Measurements from ENCODE around the gene PRELID3B. TPM values are rescaled to one million over a fixed set of nuclear protein-coding genes. Genes with fewer than 3 reads are reported as not detected.

Gene PRELID3B
- total and polyA plus RNA-seq, 2 of the 13 experiments (the other 11 are each of a cell fraction or from before 2014, with no cell fraction given), result 23.3 to 42.6 TPM

DNA sequence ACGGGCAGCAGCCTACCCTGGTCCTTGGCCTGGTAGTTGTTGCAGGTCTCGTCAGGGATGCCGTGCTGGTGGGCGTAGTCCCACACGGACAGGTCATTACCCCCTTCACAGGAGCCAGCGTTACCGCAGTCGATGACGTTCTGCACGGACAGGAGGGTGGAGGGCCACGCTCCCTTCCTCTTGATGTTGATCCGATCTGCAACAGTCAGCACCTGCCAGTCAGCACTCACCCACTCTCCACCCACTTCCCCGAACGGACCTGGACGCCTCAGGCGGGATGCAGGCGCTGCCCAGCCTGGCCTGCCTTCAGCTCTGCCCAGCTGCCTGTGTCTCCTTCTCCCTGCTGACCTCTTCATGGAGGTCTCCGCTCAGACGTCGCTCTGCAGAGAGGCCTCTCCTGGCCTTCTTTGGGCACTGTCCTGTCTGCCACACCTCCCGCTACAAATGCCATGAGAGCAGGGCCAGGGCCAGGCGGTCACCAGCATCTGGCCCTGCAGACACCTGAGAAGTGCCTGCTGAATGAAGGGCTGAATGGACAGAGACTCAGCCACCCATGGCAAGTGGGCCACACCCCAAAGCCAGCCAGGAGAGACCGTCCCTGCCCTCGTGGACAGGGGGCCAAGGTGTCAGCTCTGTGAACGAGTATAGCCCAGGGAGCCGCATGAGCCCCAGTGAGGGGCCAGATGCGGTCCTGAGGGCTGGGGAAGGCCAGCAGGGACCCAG is 41.0 kb downstream of the PRELID3B start:
- in situ Hi-C loops (cut with HindIII; ENCODE audit: extremely low pct_ligation_motif_present, low pct_unique_long_range_greater_than_20kb), result no loop called here
- ATAC-seq (no peak), DNase-seq (ENCODE audit: low spot score) (no peak), FAIRE-seq (no peak)
- Histone ChIP-seq H3K27ac (ENCODE audit: extremely low read length, insufficient read depth, low read length) (no peak overlapping the region), H4K20me1 (ENCODE audit: insufficient read depth, low read length) (no peaks in the 10 kb centered on the region), H3K4me3 (replicated peaks in 1 of 3; ENCODE audit: insufficient read depth in 1 of 3, low read depth in 2 of 3, low read length in 3 of 3) (peak overlapping the region in 1 of 3 experiments; percentile 6; a peak in 1 of 6 replicates), H2AFZ (ENCODE audit: low read length) (no peak overlapping the region), H3K79me2 (ENCODE audit: insufficient read depth, low read length) (no peaks in the 10 kb centered on the region), H3K27me3 (ENCODE audit: control insufficient read depth in 1 of 2, insufficient read depth in 2 of 2, low read length in 2 of 2) (peaks cover 2 to 27% of the 10 kb centered on the region in 2 experiments), H3K4me1 (ENCODE audit: insufficient read depth, low read length) (peaks cover 70% of the 10 kb centered on the region), H3K36me3 (replicated peaks in 1 of 2; ENCODE audit: control insufficient read depth in 1 of 2, insufficient read depth in 2 of 2, low read length in 2 of 2) (no peaks in the 10 kb centered on the region; a peak in 1 of 5 replicates), H3K9ac (ENCODE audit: insufficient read depth, low read depth, low read length) (no peak overlapping the region), H3K9me3 (ENCODE audit: low read length) (no peaks in the 10 kb centered on the region), H3K4me2 (ENCODE audit: low read depth, low read length) (peak overlapping the region; percentile 90; the same call in 1 of the 2 replicates)
- 58% methylated on average over 27 of the region's 27 CpGs for WGBS (ENCODE audit: low lambda C conversion rate)
- BruUV-seq (replicated peaks), result no TSS peak
- intact Hi-C loops (cut with micrococcal nuclease; ENCODE audit: unreplicated experiment), result no loop called here
- CTCF ChIA-PET (ENCODE audit: low intra/inter-chr PET ratio, low total read pairs), result no interaction called here
- POLR2A ChIA-PET, result interaction anchor here (0.9 to 1.8 kb wide), 3 partner anchors 9 to 49 kb away, joined by 3 to 6 read pairs (median 4); partner anchors contain the start of gene ATP5F1E
- TF ChIP-seq, protein P1, sequence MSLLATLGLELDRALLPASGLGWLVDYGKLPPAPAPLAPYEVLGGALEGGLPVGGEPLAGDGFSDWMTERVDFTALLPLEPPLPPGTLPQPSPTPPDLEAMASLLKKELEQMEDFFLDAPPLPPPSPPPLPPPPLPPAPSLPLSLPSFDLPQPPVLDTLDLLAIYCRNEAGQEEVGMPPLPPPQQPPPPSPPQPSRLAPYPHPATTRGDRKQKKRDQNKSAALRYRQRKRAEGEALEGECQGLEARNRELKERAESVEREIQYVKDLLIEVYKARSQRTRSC (CRISPR knock-in tag; IDR thresholded peaks at IDR 0.05; ENCODE audit: low read depth), result no peak
- TF ChIP-seq, protein P2, sequence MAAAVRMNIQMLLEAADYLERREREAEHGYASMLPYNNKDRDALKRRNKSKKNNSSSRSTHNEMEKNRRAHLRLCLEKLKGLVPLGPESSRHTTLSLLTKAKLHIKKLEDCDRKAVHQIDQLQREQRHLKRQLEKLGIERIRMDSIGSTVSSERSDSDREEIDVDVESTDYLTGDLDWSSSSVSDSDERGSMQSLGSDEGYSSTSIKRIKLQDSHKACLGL (CRISPR knock-in tag; IDR thresholded peaks at IDR 0.05), result 0 out of 2 replicates have a peak, but pooled peaks have one; percentile 24
- TF ChIP-seq, protein P3, sequence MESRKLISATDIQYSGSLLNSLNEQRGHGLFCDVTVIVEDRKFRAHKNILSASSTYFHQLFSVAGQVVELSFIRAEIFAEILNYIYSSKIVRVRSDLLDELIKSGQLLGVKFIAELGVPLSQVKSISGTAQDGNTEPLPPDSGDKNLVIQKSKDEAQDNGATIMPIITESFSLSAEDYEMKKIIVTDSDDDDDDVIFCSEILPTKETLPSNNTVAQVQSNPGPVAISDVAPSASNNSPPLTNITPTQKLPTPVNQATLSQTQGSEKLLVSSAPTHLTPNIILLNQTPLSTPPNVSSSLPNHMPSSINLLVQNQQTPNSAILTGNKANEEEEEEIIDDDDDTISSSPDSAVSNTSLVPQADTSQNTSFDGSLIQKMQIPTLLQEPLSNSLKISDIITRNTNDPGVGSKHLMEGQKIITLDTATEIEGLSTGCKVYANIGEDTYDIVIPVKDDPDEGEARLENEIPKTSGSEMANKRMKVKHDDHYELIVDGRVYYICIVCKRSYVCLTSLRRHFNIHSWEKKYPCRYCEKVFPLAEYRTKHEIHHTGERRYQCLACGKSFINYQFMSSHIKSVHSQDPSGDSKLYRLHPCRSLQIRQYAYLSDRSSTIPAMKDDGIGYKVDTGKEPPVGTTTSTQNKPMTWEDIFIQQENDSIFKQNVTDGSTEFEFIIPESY (CRISPR knock-in tag; IDR thresholded peaks at IDR 0.05), result peak; percentile 77
- TF ChIP-seq SRSF1 (optimal IDR thresholded peaks at IDR 0.05; ENCODE audit: low read depth, low read length), result peak; percentile 51
- TF ChIP-seq, protein P4, sequence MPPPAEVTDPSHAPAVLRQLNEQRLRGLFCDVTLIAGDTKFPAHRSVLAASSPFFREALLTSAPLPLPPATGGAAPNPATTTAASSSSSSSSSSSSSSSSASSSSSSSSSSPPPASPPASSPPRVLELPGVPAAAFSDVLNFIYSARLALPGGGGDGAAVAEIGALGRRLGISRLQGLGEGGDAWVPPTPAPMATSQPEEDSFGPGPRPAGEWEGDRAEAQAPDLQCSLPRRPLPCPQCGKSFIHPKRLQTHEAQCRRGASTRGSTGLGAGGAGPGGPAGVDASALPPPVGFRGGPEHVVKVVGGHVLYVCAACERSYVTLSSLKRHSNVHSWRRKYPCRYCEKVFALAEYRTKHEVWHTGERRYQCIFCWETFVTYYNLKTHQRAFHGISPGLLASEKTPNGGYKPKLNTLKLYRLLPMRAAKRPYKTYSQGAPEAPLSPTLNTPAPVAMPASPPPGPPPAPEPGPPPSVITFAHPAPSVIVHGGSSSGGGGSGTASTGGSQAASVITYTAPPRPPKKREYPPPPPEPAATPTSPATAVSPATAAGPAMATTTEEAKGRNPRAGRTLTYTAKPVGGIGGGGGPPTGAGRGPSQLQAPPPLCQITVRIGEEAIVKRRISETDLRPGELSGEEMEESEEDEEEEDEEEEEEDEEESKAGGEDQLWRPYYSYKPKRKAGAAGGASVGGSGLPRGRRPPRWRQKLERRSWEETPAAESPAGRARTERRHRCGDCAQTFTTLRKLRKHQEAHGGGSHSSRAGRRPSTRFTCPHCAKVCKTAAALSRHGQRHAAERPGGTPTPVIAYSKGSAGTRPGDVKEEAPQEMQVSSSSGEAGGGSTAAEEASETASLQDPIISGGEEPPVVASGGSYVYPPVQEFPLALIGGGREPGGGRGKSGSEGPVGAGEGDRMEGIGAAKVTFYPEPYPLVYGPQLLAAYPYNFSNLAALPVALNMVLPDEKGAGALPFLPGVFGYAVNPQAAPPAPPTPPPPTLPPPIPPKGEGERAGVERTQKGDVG (CRISPR knock-in tag; IDR thresholded peaks at IDR 0.05; ENCODE audit: borderline replicate concordance), result peak; percentile 23; the same call in 1 of the 2 replicates
- TF ChIP-seq RARA (CRISPR knock-in tag; IDR thresholded peaks at IDR 0.05), result no peak
- 0 out of 2 replicates have a peak, but pooled peaks have one; percentile 16 for TF ChIP-seq MTA1 (CRISPR knock-in tag; IDR thresholded peaks at IDR 0.05; ENCODE audit: borderline replicate concordance)
- TF ChIP-seq ZNF556 (CRISPR knock-in tag; IDR thresholded peaks at IDR 0.05; ENCODE audit: borderline replicate concordance), result 0 out of 2 replicates have a peak, but pooled peaks have one; percentile 11
- TF ChIP-seq, protein P5, sequence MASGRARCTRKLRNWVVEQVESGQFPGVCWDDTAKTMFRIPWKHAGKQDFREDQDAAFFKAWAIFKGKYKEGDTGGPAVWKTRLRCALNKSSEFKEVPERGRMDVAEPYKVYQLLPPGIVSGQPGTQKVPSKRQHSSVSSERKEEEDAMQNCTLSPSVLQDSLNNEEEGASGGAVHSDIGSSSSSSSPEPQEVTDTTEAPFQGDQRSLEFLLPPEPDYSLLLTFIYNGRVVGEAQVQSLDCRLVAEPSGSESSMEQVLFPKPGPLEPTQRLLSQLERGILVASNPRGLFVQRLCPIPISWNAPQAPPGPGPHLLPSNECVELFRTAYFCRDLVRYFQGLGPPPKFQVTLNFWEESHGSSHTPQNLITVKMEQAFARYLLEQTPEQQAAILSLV (CRISPR knock-in tag; IDR thresholded peaks at IDR 0.05; ENCODE audit: borderline replicate concordance), result peak; percentile 17; the same call in 1 of the 2 replicates
- TF ChIP-seq, protein P6, sequence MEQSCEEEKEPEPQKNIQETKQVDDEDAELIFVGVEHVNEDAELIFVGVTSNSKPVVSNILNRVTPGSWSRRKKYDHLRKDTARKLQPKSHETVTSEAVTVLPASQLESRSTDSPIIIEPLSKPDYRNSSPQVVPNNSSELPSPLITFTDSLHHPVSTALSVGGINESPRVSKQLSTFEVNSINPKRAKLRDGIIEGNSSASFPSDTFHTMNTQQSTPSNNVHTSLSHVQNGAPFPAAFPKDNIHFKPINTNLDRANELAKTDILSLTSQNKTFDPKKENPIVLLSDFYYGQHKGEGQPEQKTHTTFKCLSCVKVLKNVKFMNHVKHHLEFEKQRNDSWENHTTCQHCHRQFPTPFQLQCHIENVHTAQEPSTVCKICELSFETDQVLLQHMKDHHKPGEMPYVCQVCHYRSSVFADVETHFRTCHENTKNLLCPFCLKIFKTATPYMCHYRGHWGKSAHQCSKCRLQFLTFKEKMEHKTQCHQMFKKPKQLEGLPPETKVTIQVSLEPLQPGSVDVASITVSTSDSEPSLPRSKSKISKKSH (CRISPR knock-in tag; IDR thresholded peaks at IDR 0.05; ENCODE audit: borderline replicate concordance), result 0 out of 2 replicates have a peak, but pooled peaks have one; percentile 20
- 0 out of 2 replicates have a peak, but pooled peaks have one; percentile 18 for TF ChIP-seq ETV5 (CRISPR knock-in tag; IDR thresholded peaks at IDR 0.05; ENCODE audit: borderline replicate concordance)
- no peak for TF ChIP-seq KMT2B (CRISPR knock-in tag; IDR thresholded peaks at IDR 0.05)

All from HepG2 (cell line).